Lung (tissue), 12 donors: Measurements from ENCODE around the gene ITPK1. TPM values are rescaled to one million over a fixed set of nuclear protein-coding genes. Genes with fewer than 3 reads are reported as not detected.
A peak's percentile ranks its signal among the peaks of the same experiment; 100 is the strongest.

Experiments
- ATAC-seq: fragments of 200-7000 bp; cut with Tn5 transposase; one replicate; pipeline ENCODE4 v1.9.1; 2020; ENCODE audit warnings: moderate number of reproducible peaks; ENCODE audit not compliant: insufficient read depth, low FRiP score
- DNase-seq, 3 donors: peaks; one replicate each; pipeline ENCODE4 v3.0.0-alpha.2; 2013 to 2017
- H3K27ac ChIP-seq, 2 donors: one replicate each; pipeline ENCODE4 v1.5.1; 2013; ENCODE audit warnings: mild to moderate bottlenecking in 2 of 2, moderate library complexity in 2 of 2, control low read depth in 1 of 2, inconsistent platforms in 1 of 2, low read depth in 1 of 2, low read length in 1 of 2
- H3K27me3 ChIP-seq, 3 donors: one replicate each; pipeline ENCODE4 v1.5.1; 2013; ENCODE audit warnings: low read length in 2 of 3; ENCODE audit not compliant: control insufficient read depth in 3 of 3, insufficient read depth in 3 of 3
- H3K36me3 ChIP-seq, 4 donors: one replicate each; pipeline ENCODE4 v1.5.1; 2013; ENCODE audit warnings: low read length in 4 of 4, mild to moderate bottlenecking in 1 of 4, moderate library complexity in 1 of 4; ENCODE audit not compliant: control insufficient read depth in 4 of 4, insufficient read depth in 4 of 4
- H3K4me1 ChIP-seq, 5 donors: one replicate each; pipeline ENCODE4 v1.5.1; 2013; ENCODE audit warnings: low read length in 5 of 5, mild to moderate bottlenecking in 2 of 5, moderate library complexity in 1 of 5; ENCODE audit not compliant: control insufficient read depth in 5 of 5, insufficient read depth in 5 of 5
- H3K4me3 ChIP-seq: one replicate; pipeline ENCODE4 v1.5.1; 2013; ENCODE audit warnings: mild to moderate bottlenecking, control low read depth, moderate library complexity
- H3K9ac ChIP-seq, 2 donors: one replicate each; pipeline ENCODE4 v1.5.1; 2013; ENCODE audit warnings: low read length in 2 of 2, control low read depth in 1 of 2; ENCODE audit not compliant: insufficient read depth in 1 of 2
- H3K9me3 ChIP-seq, 4 donors: one replicate each; pipeline ENCODE4 v1.5.1; 2013; ENCODE audit warnings: low read length in 3 of 4, mild to moderate bottlenecking in 1 of 4, moderate library complexity in 1 of 4; ENCODE audit not compliant: control insufficient read depth in 4 of 4, insufficient read depth in 3 of 4
- CTCF ChIP-seq: IDR thresholded peaks from 2 replicates; pipeline ENCODE4 v1.5.1; 2012; ENCODE audit warnings: mild to moderate bottlenecking; ENCODE audit errors: control extremely low read depth, extremely low read depth
- WGBS, 2 donors: extraction: QIAGEN DNeasy Blood & Tissue Kit; methylation state at CpG; one replicate each; pipeline ENCODE4 v1.1.7; 2013; 5-methylcytosine and 5-hydroxymethylcytosine counted together
- polyA plus RNA-seq, 2 donors: library from polyadenylated mRNA; stranded (reverse); fragments of 200-250 nt; gene quantifications; one replicate each; pipeline ENCODE4 v1.2.1, GENCODE V29; 2013
- total RNA-seq, 2 donors: library from RNA; depleted of rRNA in 1 of 2; stranded (reverse); fragments of >200 nt in 1 of 2; gene quantifications; one replicate each; pipeline ENCODE4 v1.2.1, GENCODE V29; 2014 to 2021
- donor health status: control.
- donor health status: control.
- donor health status: Bipolar disorder and iron deficiency.
- donor health status: healthy.
- donor health status: DM: yes; HTN: yes; CAD: no.

Gene ITPK1
- total and polyA plus RNA-seq, 4 donors = 17.5 to 99.4 (median 45.3) TPM

GRCh38 chr14:92959189-92959531, 156.6 kb downstream of the ITPK1 start:
- DNase-seq (peak; percentile 32 to 50 (median 38)), ATAC-seq (no peak)
- H3K4me1 ChIP-seq = peaks cover 0 to 15% (median under 1%) of the 10 kb centered on the region in 5 donors
- H3K27ac ChIP-seq = no peak overlapping the region
- TF ChIP-seq CTCF = no peak
- H3K27me3 ChIP-seq = no peaks in the 10 kb centered on the region
- H3K4me3 ChIP-seq = no peak overlapping the region
- WGBS, 2 donors = 88% methylated on average over 10 of the region's 10 CpGs
- H3K9ac ChIP-seq = no peak overlapping the region
- no peaks in the 10 kb centered on the region for H3K9me3 ChIP-seq
- H3K36me3 ChIP-seq = peaks cover 0 to 60% (median 6%) of the 10 kb centered on the region in 4 donors

DNA sequence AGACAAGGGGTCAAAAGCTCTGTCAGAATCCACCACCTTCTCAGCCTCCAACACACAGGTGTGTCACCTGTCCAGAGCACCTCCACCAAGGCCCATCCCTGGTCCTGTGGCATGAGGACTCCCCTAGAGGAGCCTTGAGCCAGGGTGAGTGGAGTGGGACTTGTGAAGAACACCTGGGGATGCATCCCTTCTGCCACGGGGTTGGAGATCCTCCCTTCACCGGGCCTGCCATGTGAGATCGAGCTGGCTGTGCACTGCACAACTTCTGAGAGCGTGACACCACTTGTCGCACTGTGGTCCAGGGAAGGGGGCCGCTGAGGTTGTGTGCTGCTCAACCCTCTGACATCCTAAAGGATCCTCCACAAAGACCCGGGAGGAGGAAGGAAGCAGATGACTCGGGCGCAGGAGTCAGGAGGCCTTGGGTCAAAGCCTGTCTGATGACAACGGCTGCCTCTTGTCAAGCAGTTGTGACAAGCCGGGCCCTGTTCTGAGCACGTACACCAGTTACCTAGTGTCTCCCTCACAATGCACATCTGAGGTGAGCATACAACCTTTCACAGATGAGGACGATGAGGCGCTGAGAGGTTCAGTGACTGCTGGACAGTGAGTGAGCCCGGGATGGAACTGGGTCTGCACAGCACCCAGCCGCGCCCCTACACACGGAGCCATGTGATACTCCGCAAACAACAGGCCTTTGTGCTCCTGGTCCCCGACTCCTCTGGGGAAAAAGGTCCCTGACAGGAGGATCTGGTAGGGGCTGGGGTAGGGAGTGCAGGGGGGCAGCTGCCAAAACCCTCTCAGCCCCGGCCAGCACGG, 157.1 kb downstream of the ITPK1 start:
- no peak overlapping the region for H3K9ac ChIP-seq
- no peak overlapping the region for H3K27ac ChIP-seq
- no peak for ATAC-seq
- H3K4me1 ChIP-seq = peaks cover 0 to 13% (median 0%) of the 10 kb centered on the region in 5 donors
- no peak overlapping the region for H3K4me3 ChIP-seq
- DNase-seq = no peak
- WGBS, 2 donors = 91 to 93% methylated on average over 22 of the region's 22 CpGs
- no peak for TF ChIP-seq CTCF
- no peaks in the 10 kb centered on the region for H3K27me3 ChIP-seq
- peaks cover 0 to 60% (median 6%) of the 10 kb centered on the region in 4 donors for H3K36me3 ChIP-seq
- H3K9me3 ChIP-seq = no peaks in the 10 kb centered on the region

GRCh38 chr14:92956961-92957360, 158.8 kb downstream of the ITPK1 start:
- ATAC-seq (no peak), DNase-seq (no peak)
- Histone ChIP-seq H3K9me3 (no peaks in the 10 kb centered on the region), H3K4me1 (peaks cover 0 to 10% (median 0%) of the 10 kb centered on the region in 5 donors), H3K36me3 (peaks cover 0 to 53% (median 6%) of the 10 kb centered on the region in 4 donors), H3K4me3 (no peak overlapping the region), H3K27ac (no peak overlapping the region), H3K27me3 (no peaks in the 10 kb centered on the region), H3K9ac (no peak overlapping the region)
- TF ChIP-seq CTCF = no peak
- WGBS, 2 donors = 90 to 92% methylated on average over 11 of the region's 11 CpGs
